ENCODE measurements around the gene MYO16.

MYO16 gene

DNA sequence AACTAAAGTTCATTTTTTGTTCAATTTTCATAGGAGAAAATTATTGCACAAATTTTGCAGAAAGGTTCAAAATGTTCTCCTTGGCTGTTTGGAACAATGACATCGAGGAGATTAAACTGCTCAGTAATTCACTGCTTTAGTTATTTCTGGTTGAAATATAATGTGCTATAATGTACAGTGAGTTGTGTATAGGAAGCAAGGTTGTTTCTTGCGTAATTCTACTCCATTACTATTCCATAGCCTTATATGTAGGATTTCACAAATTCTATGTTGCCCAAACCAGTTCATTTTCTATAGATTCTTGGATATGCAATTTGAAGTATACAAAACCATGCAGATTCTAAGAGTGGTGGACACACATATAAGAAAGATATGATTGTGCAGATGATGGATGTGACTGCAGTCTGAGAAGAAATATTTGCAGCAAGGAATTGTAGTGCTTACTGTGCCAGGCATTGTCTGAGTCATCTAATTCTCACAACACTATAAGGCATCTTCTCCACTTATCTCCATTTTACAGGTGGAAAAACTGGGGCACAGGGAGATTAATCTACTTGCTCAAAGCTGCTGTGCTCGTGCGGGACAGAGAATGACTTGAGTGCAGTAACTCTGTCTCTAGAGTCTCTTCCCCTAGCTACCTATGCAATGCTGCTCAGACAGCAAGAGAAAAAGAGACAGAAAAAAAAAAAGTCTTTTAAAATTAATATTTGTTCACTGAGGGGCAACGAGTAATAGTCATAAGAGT lies 515.5 kb downstream of the MYO16 start:
- no peak overlapping the region for H3K9ac ChIP-seq
- no peaks in the 10 kb centered on the region for H3K36me3 ChIP-seq
- H3K27ac ChIP-seq = no peak overlapping the region
- no peak overlapping the region for H3K4me2 ChIP-seq
- H3K9me3 ChIP-seq = peaks cover 12% of the 10 kb centered on the region
- H3K4me3 ChIP-seq = no peak overlapping the region
- H3K4me1 ChIP-seq = no peaks in the 10 kb centered on the region
- no peak for TF ChIP-seq Cebpa-rat (IDR thresholded peaks at IDR 0.05)
- H3K27me3 ChIP-seq = no peaks in the 10 kb centered on the region
- H4K20me1 ChIP-seq = no peaks in the 10 kb centered on the region

GRCh38 chr13:109145631-109146030 lies 516.2 kb downstream of the MYO16 start:
- Histone ChIP-seq H3K4me2 (no peak overlapping the region), H3K27ac (no peak overlapping the region), H3K27me3 (no peaks in the 10 kb centered on the region), H3K4me1 (no peaks in the 10 kb centered on the region), H4K20me1 (no peaks in the 10 kb centered on the region), H3K36me3 (no peaks in the 10 kb centered on the region), H3K9me3 (peaks cover 5% of the 10 kb centered on the region; the same call in 1 of the 2 replicates), H3K4me3 (no peak overlapping the region), H3K9ac (no peak overlapping the region)
- no peak for TF ChIP-seq Cebpa-rat (IDR thresholded peaks at IDR 0.05)

DNA sequence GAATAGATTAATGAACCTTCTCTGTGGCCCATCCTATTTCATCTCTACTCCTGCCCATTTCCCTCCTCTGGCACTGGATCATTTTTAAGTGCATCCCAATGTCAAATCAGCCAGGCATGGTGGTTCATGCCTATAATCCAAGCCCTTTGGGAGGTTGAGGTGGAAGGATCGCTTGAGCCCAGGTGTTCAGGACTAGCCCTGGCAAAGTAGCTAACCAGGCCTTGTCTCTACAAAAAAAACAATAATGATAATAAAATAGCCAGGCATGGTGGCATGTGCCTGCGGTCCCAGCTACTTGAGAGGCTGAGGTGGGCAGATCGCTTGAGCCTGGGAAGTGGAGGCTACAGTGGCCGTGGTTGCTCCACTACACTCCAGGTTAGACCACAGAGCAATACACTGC lies 517.0 kb downstream of the MYO16 start:
- Histone ChIP-seq H3K9ac (no peak overlapping the region), H4K20me1 (no peaks in the 10 kb centered on the region), H3K27ac (no peak overlapping the region), H3K4me1 (no peaks in the 10 kb centered on the region), H3K4me2 (no peak overlapping the region), H3K4me3 (no peak overlapping the region), H3K36me3 (no peaks in the 10 kb centered on the region), H3K27me3 (no peaks in the 10 kb centered on the region), H3K9me3 (no peaks in the 10 kb centered on the region)
- TF ChIP-seq Cebpa-rat (IDR thresholded peaks at IDR 0.05) = no peak

- H4K20me1 ChIP-seq = no peaks in the 10 kb centered on the region
- H3K27me3 ChIP-seq = no peaks in the 10 kb centered on the region
- H3K4me1 ChIP-seq = no peaks in the 10 kb centered on the region
- H3K36me3 ChIP-seq = no peaks in the 10 kb centered on the region
- no peak overlapping the region for H3K4me3 ChIP-seq
- no peak for TF ChIP-seq Cebpa-rat (IDR thresholded peaks at IDR 0.05)
- H3K4me2 ChIP-seq = no peak overlapping the region
- no peak overlapping the region for H3K9ac ChIP-seq
- H3K27ac ChIP-seq = no peak overlapping the region
- H3K9me3 ChIP-seq = no peaks in the 10 kb centered on the region
These were observed 517.7 kb downstream of the MYO16 start for GRCh38 chr13:109146912-109147647.

DNA sequence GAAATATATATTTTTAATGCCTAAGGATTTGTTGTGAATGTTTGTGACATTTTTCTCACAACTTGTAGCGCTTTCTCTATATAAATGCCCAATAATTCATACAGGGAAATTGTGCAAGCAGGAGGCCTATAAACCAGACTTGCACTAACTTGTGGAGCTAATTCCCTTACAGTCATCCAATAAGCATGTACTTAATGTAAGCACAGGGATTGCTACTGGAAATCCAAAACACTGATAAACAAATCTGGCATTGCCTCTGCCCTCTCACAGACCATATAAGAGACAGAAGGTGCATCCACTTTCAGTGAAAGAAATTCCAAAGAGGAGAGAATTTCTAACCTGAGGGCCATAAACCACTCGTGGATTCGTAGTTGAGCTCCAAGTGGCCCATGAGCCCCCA lies 518.8 kb downstream of the MYO16 start:
- H3K9ac ChIP-seq = no peak overlapping the region
- no peaks in the 10 kb centered on the region for H3K9me3 ChIP-seq
- no peaks in the 10 kb centered on the region for H4K20me1 ChIP-seq
- TF ChIP-seq Cebpa-rat (IDR thresholded peaks at IDR 0.05) = no peak
- no peaks in the 10 kb centered on the region for H3K27me3 ChIP-seq
- H3K4me1 ChIP-seq = no peaks in the 10 kb centered on the region
- H3K27ac ChIP-seq = no peak overlapping the region
- no peak overlapping the region for H3K4me2 ChIP-seq
- H3K4me3 ChIP-seq = no peak overlapping the region
- no peaks in the 10 kb centered on the region for H3K36me3 ChIP-seq

GRCh38 chr13:109150696-109151095 lies 521.3 kb downstream of the MYO16 start:
- H3K36me3 ChIP-seq = no peaks in the 10 kb centered on the region
- no peaks in the 10 kb centered on the region; the same call in 1 of the 2 replicates for H3K9me3 ChIP-seq
- no peak for TF ChIP-seq Cebpa-rat (IDR thresholded peaks at IDR 0.05)
- H3K4me1 ChIP-seq = peaks cover 19% of the 10 kb centered on the region
- H3K4me3 ChIP-seq = no peak overlapping the region
- H3K27me3 ChIP-seq = no peaks in the 10 kb centered on the region
- no peaks in the 10 kb centered on the region for H4K20me1 ChIP-seq
- H3K27ac ChIP-seq = no peak overlapping the region
- H3K4me2 ChIP-seq = no peak overlapping the region
- H3K9ac ChIP-seq = no peak overlapping the region

GRCh38 chr13:109151255-109151654 lies 521.8 kb downstream of the MYO16 start:
- no peak overlapping the region for H3K4me2 ChIP-seq
- no peaks in the 10 kb centered on the region for H3K27me3 ChIP-seq
- no peak overlapping the region for H3K4me3 ChIP-seq
- no peaks in the 10 kb centered on the region; the same call in 1 of the 2 replicates for H3K9me3 ChIP-seq
- H3K9ac ChIP-seq = no peak overlapping the region
- H4K20me1 ChIP-seq = no peaks in the 10 kb centered on the region
- no peak overlapping the region for H3K27ac ChIP-seq
- H3K36me3 ChIP-seq = no peaks in the 10 kb centered on the region
- TF ChIP-seq Cebpa-rat (IDR thresholded peaks at IDR 0.05) = no peak
- peaks cover 21% of the 10 kb centered on the region for H3K4me1 ChIP-seq

- Histone ChIP-seq H3K4me1 (peaks cover 21% of the 10 kb centered on the region), H3K9ac (no peak overlapping the region), H3K27me3 (no peaks in the 10 kb centered on the region), H3K4me3 (no peak overlapping the region), H3K4me2 (no peak overlapping the region), H3K9me3 (no peaks in the 10 kb centered on the region; the same call in 1 of the 2 replicates), H4K20me1 (no peaks in the 10 kb centered on the region), H3K27ac (no peak overlapping the region), H3K36me3 (no peaks in the 10 kb centered on the region)
- no peak for TF ChIP-seq Cebpa-rat (IDR thresholded peaks at IDR 0.05)
These were observed 522.3 kb downstream of the MYO16 start for GRCh38 chr13:109151696-109152095.

DNA sequence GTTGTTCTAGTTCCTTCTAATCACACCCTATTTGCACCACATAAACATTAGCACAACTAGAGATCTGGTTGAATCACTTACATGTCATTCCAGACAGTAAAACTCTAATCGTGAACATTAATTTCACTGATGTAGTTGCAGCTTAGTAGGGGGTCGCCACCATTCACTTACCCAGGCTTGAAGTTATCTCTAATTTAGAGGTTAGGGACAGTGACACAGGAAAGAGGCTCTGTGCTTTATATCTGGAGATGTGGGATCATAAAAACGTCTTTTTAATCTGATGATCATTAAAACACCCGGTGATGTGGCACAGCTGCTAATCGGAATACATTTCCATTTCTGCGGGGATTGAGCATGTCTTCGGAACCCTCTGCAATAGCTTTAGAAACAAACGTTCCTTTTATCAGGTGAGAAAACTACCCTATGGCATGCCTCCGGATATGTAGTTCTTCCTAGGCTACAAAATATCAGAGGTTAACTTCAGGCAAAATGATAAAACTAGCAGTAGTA lies 523.0 kb downstream of the MYO16 start:
- no peak for TF ChIP-seq Cebpa-rat (IDR thresholded peaks at IDR 0.05)
- Histone ChIP-seq H3K4me2 (no peak overlapping the region), H3K4me3 (no peak overlapping the region), H3K27ac (no peak overlapping the region), H3K9me3 (no peaks in the 10 kb centered on the region; the same call in 1 of the 2 replicates), H3K9ac (no peak overlapping the region), H4K20me1 (no peaks in the 10 kb centered on the region), H3K4me1 (peaks cover 21% of the 10 kb centered on the region), H3K27me3 (no peaks in the 10 kb centered on the region), H3K36me3 (no peaks in the 10 kb centered on the region)

DNA sequence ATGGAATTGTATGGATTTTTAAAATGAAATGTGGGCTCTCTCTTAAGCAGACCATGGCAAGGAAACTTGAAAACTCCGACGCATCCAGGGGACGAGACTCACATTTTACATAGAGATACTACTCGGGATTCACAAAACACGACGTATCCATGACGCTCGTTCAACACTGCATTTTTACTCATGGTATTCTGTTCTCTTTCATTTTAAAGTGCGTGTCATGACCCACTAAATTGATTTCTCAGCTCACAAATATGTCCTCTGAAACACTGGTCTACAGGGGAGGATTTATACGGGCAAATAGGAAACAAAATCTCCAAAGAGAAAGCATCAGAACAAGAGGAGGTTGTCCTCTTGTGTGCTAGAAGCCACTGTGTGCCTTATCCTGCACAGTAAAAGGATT lies 523.5 kb downstream of the MYO16 start:
- peaks cover 21% of the 10 kb centered on the region for H3K4me1 ChIP-seq
- no peak overlapping the region for H3K9ac ChIP-seq
- no peak for TF ChIP-seq Cebpa-rat (IDR thresholded peaks at IDR 0.05)
- H3K9me3 ChIP-seq = no peaks in the 10 kb centered on the region; the same call in 1 of the 2 replicates
- no peaks in the 10 kb centered on the region for H3K36me3 ChIP-seq
- H3K27ac ChIP-seq = no peak overlapping the region
- H3K4me2 ChIP-seq = no peak overlapping the region
- H4K20me1 ChIP-seq = no peaks in the 10 kb centered on the region
- no peak overlapping the region for H3K4me3 ChIP-seq
- H3K27me3 ChIP-seq = no peaks in the 10 kb centered on the region
